HepG2 (cell line): ENCODE data around the gene STARD13. TPM values are rescaled to one million over a fixed set of nuclear protein-coding genes. Genes with fewer than 3 reads are reported as not detected.

Experiments
- ARID5B ChIP-seq: IDR thresholded peaks from 2 replicates; pipeline ENCODE4 v1.4.0; 2020; ENCODE audit warnings: mild to moderate bottlenecking, missing genetic modification reagents
- HNF1A ChIP-seq, 2 experiments: sonication (generic) in 1 of 2; formaldehyde crosslinking in 1 of 2; IDR thresholded peaks; 2 replicates each; pipeline versions ENCODE4 v1.4.0 to v1.6.1; 2016 to 2020; ENCODE audit warnings: borderline replicate concordance in 1 of 2, low read depth in 1 of 2, mild to moderate bottlenecking in 1 of 2, missing genetic modification reagents in 1 of 2
- PAXIP1 ChIP-seq: sonication (generic); formaldehyde crosslinking; conservative IDR thresholded peaks from 2 replicates; pipeline ENCODE4 v1.4.0; 2020; ENCODE audit warnings: mild to moderate bottlenecking, missing genetic modification reagents, moderate library complexity
- RBFOX2 ChIP-seq: fragments of 200-400 bp; formaldehyde crosslinking; IDR thresholded peaks from 2 replicates; pipeline ENCODE4 v1.6.1; 2017; ENCODE audit warnings: low read depth, mild to moderate bottlenecking, low read length
- RCOR2 ChIP-seq: IDR thresholded peaks from 2 replicates; pipeline ENCODE4 v1.6.1; 2016; ENCODE audit warnings: missing biosample characterization, missing genetic modification reagents
- ZBTB1 ChIP-seq: sonication (generic); formaldehyde crosslinking; IDR thresholded peaks from 2 replicates; pipeline ENCODE4 v1.4.0; 2020; ENCODE audit warnings: missing genetic modification reagents, borderline replicate concordance
- ZBTB20 ChIP-seq: sonication (generic); formaldehyde crosslinking; IDR thresholded peaks from 2 replicates; pipeline ENCODE4 v1.8.1; 2023; ENCODE audit warnings: missing genetic modification reagents, low read depth, mild to moderate bottlenecking, borderline replicate concordance
- ZFP41 ChIP-seq: sonication (generic); formaldehyde crosslinking; IDR thresholded peaks from 2 replicates; pipeline ENCODE4 v1.4.0; 2020; ENCODE audit warnings: mild to moderate bottlenecking, missing genetic modification reagents, borderline replicate concordance
- polyA plus RNA-seq, 8 experiments: library from polyadenylated mRNA; depleted of rRNA in 3 of 8; stranded (reverse) in 7 of 8; unstranded in 1 of 8; fragments of >200 nt; fragmentation: Illumina TruSeq in 4 of 8; extraction: Trizol in 4 of 8; gene quantifications; 2 replicates each; pipeline versions ENCODE4 v1.2.1 to v1.2.3, GENCODE V29; 2011 to 2016; ENCODE audit warnings: low read depth in 4 of 8, missing spikeins in 1 of 8, mixed read lengths in 1 of 8; ENCODE audit not compliant: insufficient read depth in 1 of 8
- total RNA-seq, 5 experiments: library from RNA; depleted of rRNA; stranded (reverse); fragments of >200 nt; fragmentation: Illumina TruSeq; extraction: Trizol; gene quantifications; 2 replicates each; pipeline ENCODE4 v1.2.3, GENCODE V29; 2016; ENCODE audit warnings: low read depth in 1 of 5
- TF ChIP-seq, protein P1 (sequence below): sonication (generic); formaldehyde crosslinking; IDR thresholded peaks from 2 replicates; pipeline ENCODE4 v1.4.0; 2020; ENCODE audit warnings: missing genetic modification reagents, borderline replicate concordance

The STARD13 gene
- total and polyA plus RNA-seq, 2 of the 13 experiments (the other 11 are each of a cell fraction or from before 2014, with no cell fraction given): 12.8 to 14.3 TPM

DNA sequence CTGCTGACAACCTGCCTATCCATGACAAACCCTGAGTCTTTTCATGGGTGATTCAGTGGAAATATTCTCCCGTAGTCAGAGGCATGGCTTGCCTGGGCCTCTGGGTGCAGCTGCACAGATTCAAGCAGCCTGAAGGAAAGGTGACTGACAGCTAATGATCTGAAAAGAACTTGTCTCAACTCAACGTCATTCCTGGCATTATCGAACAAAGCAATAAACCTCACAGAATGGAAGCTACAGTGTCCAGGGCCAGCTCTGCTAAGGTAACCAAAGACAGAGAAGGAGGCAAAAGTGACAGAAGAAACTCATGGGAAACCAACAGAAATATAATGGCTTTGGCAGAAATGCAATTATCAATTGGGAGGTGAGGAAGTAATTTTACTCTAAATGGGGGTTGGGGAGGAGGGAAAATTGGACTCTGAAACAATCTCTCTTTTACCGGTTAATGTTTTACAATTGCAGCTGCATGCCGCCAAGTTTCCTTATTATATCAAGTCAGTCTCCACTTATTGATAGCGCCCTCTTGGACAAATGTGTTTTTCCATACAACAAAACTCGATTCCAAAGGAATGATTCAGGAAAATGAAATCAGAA lies 12.9 kb downstream of the STARD13 start (continued):
- TF ChIP-seq RCOR2 (CRISPR knock-in tag) (peak; percentile 28; the same call in 1 of the 2 replicates), ZBTB20 (no peak), PAXIP1 (CRISPR knock-in tag) (peak; percentile 80), ARID5B (peak; percentile 58), ZFP41 (no peak), ZBTB1 (CRISPR knock-in tag) (no peak), HNF1A (IDR thresholded peaks at IDR 0.05; ENCODE audit: low read depth) (peak; percentile 72), HNF1A (CRISPR knock-in tag; IDR thresholded peaks at IDR 0.05; ENCODE audit: borderline replicate concordance) (peak; percentile 67; the same call in 1 of the 2 replicates), RBFOX2 (0 out of 2 replicates have a peak, but pooled peaks have one; percentile 30)
- TF ChIP-seq, protein P1, sequence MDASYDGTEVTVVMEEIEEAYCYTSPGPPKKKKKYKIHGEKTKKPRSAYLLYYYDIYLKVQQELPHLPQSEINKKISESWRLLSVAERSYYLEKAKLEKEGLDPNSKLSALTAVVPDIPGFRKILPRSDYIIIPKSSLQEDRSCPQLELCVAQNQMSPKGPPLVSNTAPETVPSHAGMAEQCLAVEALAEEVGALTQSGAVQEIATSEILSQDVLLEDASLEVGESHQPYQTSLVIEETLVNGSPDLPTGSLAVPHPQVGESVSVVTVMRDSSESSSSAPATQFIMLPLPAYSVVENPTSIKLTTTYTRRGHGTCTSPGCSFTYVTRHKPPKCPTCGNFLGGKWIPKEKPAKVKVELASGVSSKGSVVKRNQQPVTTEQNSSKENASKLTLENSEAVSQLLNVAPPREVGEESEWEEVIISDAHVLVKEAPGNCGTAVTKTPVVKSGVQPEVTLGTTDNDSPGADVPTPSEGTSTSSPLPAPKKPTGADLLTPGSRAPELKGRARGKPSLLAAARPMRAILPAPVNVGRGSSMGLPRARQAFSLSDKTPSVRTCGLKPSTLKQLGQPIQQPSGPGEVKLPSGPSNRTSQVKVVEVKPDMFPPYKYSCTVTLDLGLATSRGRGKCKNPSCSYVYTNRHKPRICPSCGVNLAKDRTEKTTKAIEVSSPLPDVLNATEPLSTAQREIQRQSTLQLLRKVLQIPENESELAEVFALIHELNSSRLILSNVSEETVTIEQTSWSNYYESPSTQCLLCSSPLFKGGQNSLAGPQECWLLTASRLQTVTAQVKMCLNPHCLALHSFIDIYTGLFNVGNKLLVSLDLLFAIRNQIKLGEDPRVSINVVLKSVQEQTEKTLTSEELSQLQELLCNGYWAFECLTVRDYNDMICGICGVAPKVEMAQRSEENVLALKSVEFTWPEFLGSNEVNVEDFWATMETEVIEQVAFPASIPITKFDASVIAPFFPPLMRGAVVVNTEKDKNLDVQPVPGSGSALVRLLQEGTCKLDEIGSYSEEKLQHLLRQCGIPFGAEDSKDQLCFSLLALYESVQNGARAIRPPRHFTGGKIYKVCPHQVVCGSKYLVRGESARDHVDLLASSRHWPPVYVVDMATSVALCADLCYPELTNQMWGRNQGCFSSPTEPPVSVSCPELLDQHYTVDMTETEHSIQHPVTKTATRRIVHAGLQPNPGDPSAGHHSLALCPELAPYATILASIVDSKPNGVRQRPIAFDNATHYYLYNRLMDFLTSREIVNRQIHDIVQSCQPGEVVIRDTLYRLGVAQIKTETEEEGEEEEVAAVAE: 0 out of 2 replicates have a peak, but pooled peaks have one; percentile 37
